ENCODE results near the gene ADGRB3.
"Not testable (repeated sequence)": the region's sequence is repeated elsewhere in the genome, so short reads cannot be mapped to it uniquely, and the experiment has no call there.

Gene ADGRB3

GRCh38 chr6:69422475-69422874 lies 787.4 kb downstream of the ADGRB3 start:
- no peak for DNase-seq
- H3K27me3 Mint-ChIP-seq, result no peaks in the 10 kb centered on the region
- no peak overlapping the region for H3K27ac Mint-ChIP-seq
- H3K36me3 Mint-ChIP-seq, result no peaks in the 10 kb centered on the region
- H3K4me1 Mint-ChIP-seq, result no peaks in the 10 kb centered on the region
- CTCF ChIA-PET, result no interaction called here
- H3K4me3 Mint-ChIP-seq, result no peak overlapping the region
- H3K9me3 Mint-ChIP-seq, result no peaks in the 10 kb centered on the region

- Mint-ChIP-seq H3K9me3 (no peaks in the 10 kb centered on the region), H3K36me3 (no peaks in the 10 kb centered on the region), H3K4me3 (no peak overlapping the region), H3K27me3 (no peaks in the 10 kb centered on the region), H3K27ac (no peak overlapping the region), H3K4me1 (no peaks in the 10 kb centered on the region)
- CTCF ChIA-PET, result no interaction called here
- DNase-seq, result no peak
These were observed 788.7 kb downstream of the ADGRB3 start for GRCh38 chr6:69423785-69424184.

GRCh38 chr6:69424581-69424980 lies 789.5 kb downstream of the ADGRB3 start:
- Mint-ChIP-seq H3K27ac (no peak overlapping the region), H3K4me3 (no peak overlapping the region), H3K4me1 (no peaks in the 10 kb centered on the region), H3K9me3 (no peaks in the 10 kb centered on the region), H3K36me3 (no peaks in the 10 kb centered on the region), H3K27me3 (no peaks in the 10 kb centered on the region)
- no peak for DNase-seq
- CTCF ChIA-PET, result no interaction called here

DNA sequence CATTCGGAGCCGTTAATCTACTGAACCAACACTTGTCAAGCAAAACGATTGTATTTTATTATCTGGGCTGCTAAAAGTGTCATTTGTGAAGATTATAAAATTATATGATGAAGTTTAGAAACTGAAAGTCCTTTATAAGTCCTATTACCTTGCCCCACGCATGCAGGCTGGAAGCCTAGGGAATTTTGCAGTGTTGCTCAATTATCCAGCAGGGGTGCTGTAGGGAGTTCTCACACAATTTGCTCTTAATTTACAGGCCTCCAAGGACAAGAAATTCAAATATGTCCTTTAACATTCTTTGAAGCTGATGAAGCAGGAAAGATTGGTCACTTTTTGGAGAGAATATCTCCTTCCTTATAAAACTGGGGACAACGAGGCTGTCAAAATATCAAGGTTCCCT lies 792.8 kb downstream of the ADGRB3 start:
- H3K9me3 Mint-ChIP-seq, result no peaks in the 10 kb centered on the region

GRCh38 chr6:69432168-69432567 lies 797.1 kb downstream of the ADGRB3 start:
- H3K4me3 Mint-ChIP-seq, CTCF ChIA-PET, H3K4me1 Mint-ChIP-seq: not testable (repeated sequence)

More for the DNA sequence above, 792.8 kb downstream of the ADGRB3 start:
- DNase-seq, result no peak
- no peaks in the 10 kb centered on the region for H3K4me1 Mint-ChIP-seq
- H3K4me3 Mint-ChIP-seq, result no peak overlapping the region
- no peaks in the 10 kb centered on the region for H3K27me3 Mint-ChIP-seq
- CTCF ChIA-PET, result no interaction called here
- H3K27ac Mint-ChIP-seq, result no peak overlapping the region
- no peaks in the 10 kb centered on the region for H3K36me3 Mint-ChIP-seq

GRCh38 chr6:69433116-69433515 lies 798.0 kb downstream of the ADGRB3 start:
- CTCF ChIA-PET, H3K9me3 Mint-ChIP-seq, H3K4me3 Mint-ChIP-seq, H3K27me3 Mint-ChIP-seq, H3K36me3 Mint-ChIP-seq, H3K27ac Mint-ChIP-seq, DNase-seq, H3K4me1 Mint-ChIP-seq: not testable (repeated sequence)

More at GRCh38 chr6:69432168-69432567, 797.1 kb downstream of the ADGRB3 start:
- not testable (repeated sequence) for H3K9me3 Mint-ChIP-seq, DNase-seq, H3K27ac Mint-ChIP-seq, H3K36me3 Mint-ChIP-seq, H3K27me3 Mint-ChIP-seq

DNA sequence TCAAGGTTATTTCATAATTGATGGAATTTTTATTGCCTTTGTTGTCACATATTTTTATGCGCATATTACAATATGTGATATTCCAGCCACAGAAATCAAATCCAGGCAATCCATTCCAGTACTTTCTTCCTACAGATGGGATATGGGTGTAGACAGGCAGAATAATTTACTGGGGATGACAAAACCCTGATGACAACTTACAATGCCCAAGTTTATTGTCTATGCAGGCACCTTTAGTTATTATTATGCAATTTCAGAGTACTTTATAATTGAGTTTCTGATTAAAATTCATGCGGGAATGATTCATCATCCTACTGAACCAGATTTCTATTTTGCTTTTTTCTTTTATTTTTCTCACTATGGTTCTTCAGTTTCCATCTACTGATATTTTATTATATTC lies 803.0 kb downstream of the ADGRB3 start:
- Mint-ChIP-seq H3K4me3 (no peak overlapping the region), H3K27me3 (no peaks in the 10 kb centered on the region), H3K4me1 (no peaks in the 10 kb centered on the region), H3K9me3 (no peaks in the 10 kb centered on the region), H3K27ac (no peak overlapping the region), H3K36me3 (no peaks in the 10 kb centered on the region)
- CTCF ChIA-PET, result no interaction called here
- no peak for DNase-seq

Measured in activated naive CD4-positive, alpha-beta T cell treated with anti-CD3 and anti-CD28 coated beads, Interleukin-2, amount 10 ng/mL, durations not matched to agents 7 days and 5 days (primary cell).